Measurements from ENCODE around the gene HES1. TPM values are rescaled to one million over a fixed set of nuclear protein-coding genes. Genes with fewer than 3 reads are reported as not detected.

The HES1 gene
- total and polyA plus RNA-seq, 4 donors: 16.5 to 70.6 (median 27.5) TPM

DNA sequence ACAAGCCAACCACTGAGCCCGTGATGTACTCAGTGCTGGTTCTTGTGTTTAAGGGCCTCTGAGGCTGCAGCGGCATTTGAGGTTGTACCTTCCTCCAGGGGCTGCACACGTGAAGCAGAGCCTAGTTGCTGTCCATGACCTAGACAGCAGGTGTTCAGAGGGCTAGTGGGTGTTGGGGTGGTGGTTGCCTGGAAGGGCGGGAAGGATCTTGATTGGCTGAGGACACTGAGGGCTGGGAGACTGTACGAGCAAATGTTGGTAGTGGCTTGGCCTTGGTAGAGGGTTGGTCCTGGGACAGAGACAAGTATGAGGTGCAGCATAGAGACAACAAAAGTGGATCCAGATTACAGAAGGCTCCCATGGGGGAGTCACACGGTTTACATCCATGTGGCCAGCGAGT is 17.0 kb upstream of the HES1 start:
- Histone ChIP-seq H3K4me1 (ENCODE audit: control insufficient read depth in 5 of 5, insufficient read depth in 5 of 5, low read length in 5 of 5) (peaks cover 0 to 11% (median 0%) of the 10 kb centered on the region in 5 donors), H3K9ac (ENCODE audit: insufficient read depth in 1 of 2, low read length in 2 of 2) (no peak overlapping the region), H3K36me3 (ENCODE audit: control insufficient read depth in 4 of 4, insufficient read depth in 4 of 4, low read length in 4 of 4) (no peaks in the 10 kb centered on the region), H3K9me3 (ENCODE audit: control insufficient read depth in 4 of 4, insufficient read depth in 3 of 4, low read length in 3 of 4) (no peaks in the 10 kb centered on the region), H3K27me3 (ENCODE audit: control insufficient read depth in 3 of 3, insufficient read depth in 3 of 3, low read length in 2 of 3) (no peaks in the 10 kb centered on the region), H3K4me3 (no peak overlapping the region), H3K27ac (ENCODE audit: low read depth in 1 of 2, low read length in 1 of 2) (no peak overlapping the region)
- TF ChIP-seq CTCF (IDR thresholded peaks at IDR 0.05; ENCODE audit: control extremely low read depth, extremely low read depth): no peak
- 96% methylated on average over 7 of the region's 7 CpGs for WGBS, 2 donors
- no peak for DNase-seq
- no peak for ATAC-seq (ENCODE audit: insufficient read depth, low FRiP score)

DNA sequence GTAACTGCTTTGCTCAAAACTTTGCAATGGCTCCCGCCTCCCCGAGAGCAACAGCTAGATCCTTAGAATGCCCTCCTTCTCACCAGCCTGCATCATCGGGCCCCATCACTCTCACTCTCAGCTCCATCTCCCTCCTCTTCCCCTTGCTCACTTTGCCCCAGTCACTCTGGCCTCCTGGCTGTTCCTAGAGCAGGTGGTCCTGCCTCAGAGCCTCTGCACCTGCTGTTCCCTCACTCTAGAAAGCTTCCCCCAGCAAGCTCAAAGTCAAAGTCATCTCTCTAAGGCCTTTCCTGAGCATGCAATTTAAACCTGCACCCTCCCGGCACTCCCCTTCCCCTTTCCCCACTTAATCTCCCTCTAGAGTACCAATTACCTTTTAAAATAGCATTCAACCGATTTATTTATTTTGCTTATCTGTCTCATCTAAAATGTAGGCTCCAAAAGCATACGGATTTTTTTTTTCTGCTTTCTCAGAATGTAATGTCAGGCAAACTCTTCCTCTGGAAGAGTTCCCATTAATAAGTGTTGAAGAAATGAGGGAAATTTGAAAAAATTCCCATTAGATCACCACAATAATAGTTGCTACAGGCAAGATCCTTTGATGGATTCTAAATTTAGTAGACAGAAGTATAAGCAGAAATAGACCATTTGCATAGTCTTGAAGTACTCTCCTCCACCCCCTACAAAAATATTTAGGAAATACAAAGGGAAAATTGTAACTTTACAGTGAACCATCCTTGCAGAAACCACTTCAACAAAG is 15.9 kb upstream of the HES1 start:
- H3K4me3 ChIP-seq: no peak overlapping the region
- WGBS, 2 donors: 80 to 89% methylated on average over 6 of the region's 6 CpGs
- no peaks in the 10 kb centered on the region for H3K36me3 ChIP-seq (ENCODE audit: control insufficient read depth in 4 of 4, insufficient read depth in 4 of 4, low read length in 4 of 4)
- H3K27me3 ChIP-seq (ENCODE audit: control insufficient read depth in 3 of 3, insufficient read depth in 3 of 3, low read length in 2 of 3): no peaks in the 10 kb centered on the region
- TF ChIP-seq CTCF (IDR thresholded peaks at IDR 0.05; ENCODE audit: control extremely low read depth, extremely low read depth): no peak
- no peak for DNase-seq
- H3K27ac ChIP-seq (ENCODE audit: low read depth in 1 of 2, low read length in 1 of 2): no peak overlapping the region
- H3K4me1 ChIP-seq (ENCODE audit: control insufficient read depth in 5 of 5, insufficient read depth in 5 of 5, low read length in 5 of 5): peaks cover 0 to 11% (median 2%) of the 10 kb centered on the region in 5 donors
- no peak for ATAC-seq (ENCODE audit: insufficient read depth, low FRiP score)
- H3K9ac ChIP-seq (ENCODE audit: insufficient read depth in 1 of 2, low read length in 2 of 2): no peak overlapping the region
- H3K9me3 ChIP-seq (ENCODE audit: control insufficient read depth in 4 of 4, insufficient read depth in 3 of 4, low read length in 3 of 4): no peaks in the 10 kb centered on the region

DNA sequence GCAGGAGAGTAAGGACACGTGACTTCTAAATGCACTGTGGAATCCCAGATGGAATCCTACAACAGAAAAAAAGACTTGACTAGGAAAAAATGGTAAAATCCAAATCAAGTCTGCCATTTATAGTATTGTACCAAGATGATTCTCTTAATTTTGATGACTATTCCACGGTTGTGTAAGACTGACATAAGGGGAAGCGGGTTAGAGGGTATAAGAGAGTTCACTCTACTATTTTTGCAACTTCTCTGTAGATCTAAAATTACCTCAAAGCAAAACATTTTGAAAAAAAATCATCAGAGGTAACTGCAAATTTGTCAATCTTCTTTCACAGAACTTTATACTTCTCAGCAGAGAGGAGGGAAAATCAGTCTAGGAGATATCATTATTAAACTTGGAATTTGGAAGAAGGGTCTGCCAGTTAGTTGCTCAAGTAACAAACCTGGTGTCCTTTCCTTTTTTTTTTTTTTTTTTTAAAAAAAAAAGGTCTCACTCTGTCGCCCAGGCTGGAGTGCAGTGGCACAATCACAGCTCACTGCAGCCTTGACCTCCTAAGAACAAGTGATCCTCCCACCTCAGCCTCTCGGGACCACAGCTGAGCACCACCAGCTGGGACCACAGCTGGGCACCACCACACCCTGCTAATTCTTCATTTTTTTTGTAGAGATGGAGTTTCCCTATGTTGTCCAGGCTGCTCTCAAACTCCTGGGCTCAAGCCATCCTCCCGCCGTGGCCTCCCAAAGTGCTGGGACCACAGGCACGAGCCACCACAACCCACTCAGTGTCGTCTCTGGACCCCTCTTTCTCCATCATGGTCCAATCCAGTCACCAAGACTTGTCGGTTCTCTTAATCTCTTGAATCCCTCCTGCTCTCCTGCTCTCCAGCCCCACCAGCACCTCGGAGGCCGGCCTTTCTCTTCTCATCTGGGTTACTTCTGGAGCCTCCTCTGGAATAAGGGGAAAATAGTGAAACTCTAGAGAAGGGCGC is 14.9 kb upstream of the HES1 start:
- Histone ChIP-seq H3K9ac (ENCODE audit: insufficient read depth in 1 of 2, low read length in 2 of 2) (no peak overlapping the region), H3K4me1 (ENCODE audit: control insufficient read depth in 5 of 5, insufficient read depth in 5 of 5, low read length in 5 of 5) (peaks cover 0 to 11% (median 2%) of the 10 kb centered on the region in 5 donors), H3K27ac (ENCODE audit: low read depth in 1 of 2, low read length in 1 of 2) (no peak overlapping the region), H3K9me3 (ENCODE audit: control insufficient read depth in 4 of 4, insufficient read depth in 3 of 4, low read length in 3 of 4) (no peaks in the 10 kb centered on the region), H3K36me3 (ENCODE audit: control insufficient read depth in 4 of 4, insufficient read depth in 4 of 4, low read length in 4 of 4) (no peaks in the 10 kb centered on the region), H3K27me3 (ENCODE audit: control insufficient read depth in 3 of 3, insufficient read depth in 3 of 3, low read length in 2 of 3) (no peaks in the 10 kb centered on the region), H3K4me3 (no peak overlapping the region)
- no peak for ATAC-seq (ENCODE audit: insufficient read depth, low FRiP score)
- 78 to 84% methylated on average over 13 of the region's 13 CpGs for WGBS, 2 donors
- no peak for TF ChIP-seq CTCF (IDR thresholded peaks at IDR 0.05; ENCODE audit: control extremely low read depth, extremely low read depth)
- DNase-seq: no peak
